NCI-H2227 treated with DMSO at 0.1 percent for 48 hours (cell line): ENCODE measurements around the gene SLX9.

Source experiments
- DNase-seq: peaks from one replicate; lab custom pipeline; 2025; lab: John Stamatoyannopoulos, UW

Gene SLX9

DNA sequence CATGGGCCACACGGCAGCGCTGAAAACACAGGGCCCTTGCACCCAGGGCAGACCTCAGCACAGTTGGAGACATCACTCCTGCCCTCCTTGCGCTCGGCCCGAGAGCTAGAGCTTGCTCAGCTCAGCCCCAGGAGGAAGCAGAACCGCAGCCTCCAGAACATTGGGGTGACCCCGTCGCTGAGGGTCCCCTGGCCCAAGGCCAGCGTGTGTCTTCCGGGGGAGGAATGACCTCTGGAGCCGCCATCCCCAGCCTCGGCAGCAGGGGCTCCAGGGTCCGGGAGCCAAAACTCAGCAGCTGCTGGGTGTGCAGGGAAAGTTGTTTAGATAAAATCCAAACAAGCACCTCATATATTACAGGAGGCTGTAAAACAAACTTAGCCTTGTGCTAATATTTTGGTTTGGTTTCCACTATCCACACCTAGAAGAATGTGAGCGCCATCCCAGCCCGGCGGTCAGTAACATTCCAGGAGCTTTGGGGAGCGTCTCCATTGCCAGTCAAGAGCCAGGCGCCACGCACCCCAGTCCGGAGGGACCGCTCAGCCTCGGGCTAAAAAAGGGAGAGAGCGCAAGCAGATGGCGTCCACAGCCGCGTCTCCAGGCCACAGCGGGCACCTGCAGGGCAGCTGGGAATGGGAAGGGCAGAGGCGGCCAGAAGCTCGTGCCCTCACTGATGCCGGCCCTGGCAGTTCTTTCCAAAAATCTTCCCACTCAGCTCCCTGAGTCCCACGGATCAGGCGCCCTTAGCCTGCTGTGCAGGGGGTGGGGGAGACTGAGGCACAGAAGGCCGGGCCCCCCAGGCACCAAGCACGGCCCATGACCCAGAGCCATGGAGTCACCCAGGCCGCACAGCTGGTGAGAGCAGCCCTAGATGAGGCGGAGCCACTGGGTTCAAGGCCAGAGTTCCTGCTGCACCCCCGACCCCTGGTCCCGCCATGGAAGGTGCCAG is 52.0 kb downstream of the SLX9 start:
- DNase-seq: no peak

DNA sequence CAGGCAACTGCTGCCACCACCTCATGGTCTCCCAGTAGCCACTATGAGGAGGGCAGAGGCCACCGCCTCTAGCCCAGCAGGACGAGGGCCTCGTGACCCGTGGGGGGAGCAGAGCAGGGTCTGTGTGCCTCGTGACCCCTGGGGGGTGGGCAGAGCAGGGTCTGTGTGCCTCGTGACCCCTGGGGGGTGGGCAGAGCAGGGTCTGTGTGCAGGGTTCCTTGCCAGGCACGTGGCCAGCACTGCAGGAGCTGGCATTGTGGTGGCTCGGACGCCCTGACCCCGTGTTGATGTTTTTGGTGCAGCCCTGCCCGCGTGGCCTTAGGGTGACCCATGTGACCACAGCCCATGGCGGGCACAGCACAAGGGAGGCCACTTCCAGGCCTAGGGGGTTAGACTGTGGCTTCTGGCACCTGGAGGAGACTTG is 52.8 kb downstream of the SLX9 start:
- DNase-seq: no peak

DNA sequence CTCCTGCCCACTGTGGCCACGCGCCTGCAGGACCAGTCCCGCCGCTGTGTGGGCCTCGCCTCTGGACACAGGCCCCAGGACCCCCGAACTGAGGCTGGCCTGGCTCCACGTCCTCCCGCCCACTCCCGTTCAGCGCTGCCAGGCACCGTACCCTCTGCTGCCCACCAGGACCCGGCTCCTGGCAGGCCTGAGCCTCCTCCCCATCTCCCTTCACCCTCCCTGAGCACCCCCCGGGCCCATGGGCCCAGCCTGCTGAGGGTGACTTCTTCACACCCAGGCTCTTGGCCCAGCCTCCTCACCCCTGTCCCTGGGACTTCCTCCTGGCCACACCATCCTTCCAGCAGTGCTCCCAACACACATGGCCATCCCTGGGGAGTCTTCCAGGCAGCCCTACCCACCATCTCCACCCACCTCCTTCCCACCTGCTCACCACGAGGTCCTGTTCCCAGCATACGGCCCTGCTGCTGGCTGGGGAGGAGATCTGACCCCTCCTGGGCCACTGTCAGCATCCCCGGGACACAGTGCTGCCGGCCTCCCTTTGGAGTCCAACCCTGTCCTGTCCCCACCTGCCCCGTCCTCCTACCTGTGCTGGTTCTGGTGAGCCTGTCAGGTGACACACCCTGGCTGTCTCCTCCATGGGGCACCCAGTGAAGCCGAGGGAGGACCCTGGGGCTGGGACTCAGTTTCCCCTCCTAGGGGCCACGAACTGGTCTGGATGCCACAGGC is 53.7 kb downstream of the SLX9 start:
- DNase-seq: no peak

DNA sequence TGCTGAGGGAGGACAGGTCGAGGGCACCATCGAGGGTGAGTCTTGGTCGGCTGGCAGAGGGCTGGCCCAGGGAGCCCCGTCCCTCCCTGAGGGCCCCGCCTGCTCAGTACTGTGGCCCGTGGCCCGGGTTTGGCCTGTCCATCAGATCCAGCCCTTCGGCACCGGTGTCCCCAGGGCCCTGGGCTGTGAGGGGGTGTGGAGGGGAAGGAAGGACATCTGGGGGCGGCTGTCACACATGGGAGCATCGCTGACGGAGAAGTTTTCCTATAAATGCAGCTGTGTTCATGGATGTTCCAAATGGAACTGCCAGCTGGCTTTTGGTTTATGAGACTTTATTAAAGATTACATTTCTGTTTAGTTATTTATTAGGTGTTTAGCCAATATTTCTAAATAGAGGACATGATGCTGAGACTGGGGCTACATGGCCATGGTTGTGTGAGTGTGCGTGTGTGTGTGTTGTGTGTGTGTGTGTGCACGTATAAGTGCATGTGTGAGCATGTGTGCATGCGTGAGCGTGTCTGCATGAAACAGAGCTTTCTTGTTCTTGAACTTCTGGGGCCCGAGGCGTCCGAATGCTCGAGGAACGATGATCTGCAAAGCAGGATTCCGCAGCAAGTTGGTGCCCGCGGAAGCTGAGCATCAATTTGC is 54.3 kb downstream of the SLX9 start:
- DNase-seq: no peak

DNA sequence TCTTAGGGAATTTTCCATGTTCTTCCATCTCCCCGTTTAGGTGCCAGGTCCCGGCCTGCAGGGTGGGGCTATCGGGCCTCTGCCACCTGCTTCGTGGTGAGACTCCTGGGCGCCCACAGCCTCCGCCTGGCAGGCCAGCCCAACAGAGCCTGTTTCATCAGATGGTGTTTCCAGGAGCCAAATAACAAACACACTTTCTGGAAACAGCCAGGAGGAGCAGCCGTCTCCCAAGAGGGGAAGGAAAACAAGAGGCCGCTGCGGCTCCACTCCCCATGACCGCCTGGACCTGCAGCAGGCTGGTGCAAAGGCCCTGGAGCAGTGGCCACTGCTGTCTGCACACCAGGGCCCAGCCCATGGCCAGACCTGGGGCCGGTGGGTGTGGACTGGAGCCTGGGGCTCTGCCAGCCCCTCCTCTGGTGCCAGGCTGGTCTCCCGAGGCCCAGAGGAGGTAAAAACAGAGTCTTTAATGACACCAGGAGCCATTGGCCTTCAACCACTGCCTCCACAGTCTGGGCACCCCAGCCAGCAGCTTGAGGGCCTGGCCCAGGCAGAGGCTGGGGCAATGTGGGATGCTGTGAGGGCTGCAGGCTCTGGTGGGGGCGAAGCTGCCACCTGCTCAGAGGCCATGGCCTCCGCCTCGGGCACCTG is 55.0 kb downstream of the SLX9 start:
- no peak for DNase-seq

DNA sequence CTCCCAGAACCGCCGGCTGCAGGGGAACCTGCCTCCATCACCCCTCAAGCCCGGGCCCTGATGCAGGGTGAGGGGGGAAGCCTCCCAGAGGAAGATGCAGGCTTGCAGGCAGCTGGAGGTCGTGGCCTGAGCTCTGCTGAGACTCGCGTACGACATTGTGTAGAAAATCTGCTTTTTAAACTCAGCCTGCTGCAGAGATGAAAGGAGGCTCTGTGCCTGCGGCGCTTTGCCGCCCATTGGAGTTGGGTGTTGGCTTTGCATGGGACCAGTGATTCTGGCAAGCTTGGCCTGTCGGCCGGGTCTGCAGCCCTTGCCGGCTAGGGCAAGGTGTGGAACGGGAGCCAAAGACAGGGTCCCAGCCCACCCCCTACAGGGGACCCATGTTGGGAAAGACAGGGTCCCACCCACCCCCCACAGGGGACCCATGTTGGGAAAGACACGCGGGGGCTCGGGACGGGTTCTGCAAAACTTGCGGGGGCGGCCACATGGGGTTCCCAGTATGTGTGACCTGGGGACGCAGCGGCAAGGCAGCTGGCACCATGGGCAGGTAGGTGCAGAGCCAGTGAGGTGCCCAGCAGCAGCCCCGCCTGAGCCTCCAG is 55.6 kb downstream of the SLX9 start:
- DNase-seq: no peak

DNA sequence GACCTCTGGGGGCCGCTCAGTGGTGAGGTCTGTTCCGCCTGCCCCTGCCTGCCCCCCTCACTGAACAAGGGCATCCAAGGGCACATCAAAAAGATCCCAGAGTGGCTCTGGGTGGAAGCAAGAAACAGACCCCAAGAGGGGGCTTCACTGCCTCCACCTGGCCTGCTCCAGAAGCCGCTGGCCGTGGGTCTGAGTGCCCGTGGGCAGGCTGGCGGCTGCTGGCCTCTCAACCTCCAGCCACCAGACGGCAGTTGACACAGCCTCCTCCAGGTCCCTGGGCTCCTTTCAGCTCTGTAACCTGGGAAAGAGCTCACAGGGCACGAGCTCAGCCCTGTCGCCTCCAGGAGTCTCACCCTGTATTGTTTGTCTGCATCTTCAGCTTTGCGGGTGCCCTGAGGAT is 56.3 kb downstream of the SLX9 start:
- DNase-seq: no peak

DNA sequence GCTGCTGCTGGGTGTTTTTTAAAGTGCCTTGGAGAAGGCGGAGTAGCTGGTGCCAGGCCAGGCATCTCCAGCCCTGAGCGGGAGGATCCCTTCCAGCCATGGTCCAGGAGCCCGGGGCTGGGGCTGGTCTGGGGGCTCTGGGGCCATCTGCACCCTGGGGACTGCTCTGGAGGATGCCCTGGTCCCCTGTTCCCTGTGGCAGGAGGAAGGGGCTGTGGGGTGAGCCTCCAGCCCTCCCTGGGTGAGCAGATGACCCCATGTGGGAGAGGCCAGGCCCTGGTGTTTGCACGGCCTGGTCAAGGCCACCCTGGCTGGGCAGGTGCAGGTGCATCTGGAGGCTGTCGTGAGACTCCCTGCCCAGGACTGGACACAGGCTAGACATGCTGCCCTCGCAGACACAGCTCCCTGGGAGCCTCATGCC is 56.7 kb downstream of the SLX9 start:
- DNase-seq: no peak

DNA sequence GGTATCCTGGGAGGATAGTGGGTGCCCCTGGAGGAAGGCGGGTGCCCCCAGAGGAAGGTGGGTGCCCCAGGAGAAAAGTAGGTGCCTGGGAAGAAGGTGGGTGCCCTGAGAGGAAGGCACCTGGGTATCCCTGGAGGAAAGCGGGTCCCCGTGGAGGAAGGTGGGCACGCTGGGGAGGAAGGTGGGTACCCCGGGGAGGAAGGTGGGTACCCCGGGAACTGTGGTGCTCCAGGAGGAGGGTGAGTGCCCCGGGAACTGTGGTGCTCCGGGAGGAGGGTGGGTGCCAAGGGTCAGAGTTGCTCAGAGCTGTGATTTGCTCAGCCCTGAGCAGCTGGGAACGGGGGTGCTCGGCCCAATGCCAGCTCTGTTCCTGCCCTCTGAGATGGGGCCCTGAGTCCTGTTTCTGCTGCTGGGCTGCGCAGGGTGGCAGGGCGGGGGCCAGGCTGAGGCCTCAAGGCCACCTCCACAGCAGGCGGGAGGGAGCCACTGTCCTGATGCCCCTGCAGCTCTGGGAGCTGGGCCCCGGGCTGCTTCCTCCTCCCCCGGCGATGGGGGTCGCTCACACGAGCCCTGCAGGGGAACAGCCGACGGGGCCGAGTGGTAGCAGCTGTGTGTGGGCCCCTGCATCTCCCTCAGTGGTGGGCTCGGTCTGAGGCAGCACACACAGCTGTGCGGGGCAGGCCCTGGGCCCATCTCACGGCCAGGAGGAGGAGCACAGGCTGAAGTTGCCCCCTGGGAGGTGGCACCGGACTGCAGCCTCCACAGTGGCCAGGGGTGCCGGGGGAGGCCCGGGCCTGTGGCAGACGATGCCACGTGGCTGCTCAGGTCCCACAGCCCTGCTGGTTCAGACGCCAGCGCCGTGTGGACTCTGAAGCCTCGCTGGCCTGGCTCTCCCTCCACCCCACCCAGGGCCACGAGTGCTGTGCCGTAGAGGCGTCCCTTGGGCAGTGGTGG is 57.4 kb downstream of the SLX9 start:
- DNase-seq: no peak

DNA sequence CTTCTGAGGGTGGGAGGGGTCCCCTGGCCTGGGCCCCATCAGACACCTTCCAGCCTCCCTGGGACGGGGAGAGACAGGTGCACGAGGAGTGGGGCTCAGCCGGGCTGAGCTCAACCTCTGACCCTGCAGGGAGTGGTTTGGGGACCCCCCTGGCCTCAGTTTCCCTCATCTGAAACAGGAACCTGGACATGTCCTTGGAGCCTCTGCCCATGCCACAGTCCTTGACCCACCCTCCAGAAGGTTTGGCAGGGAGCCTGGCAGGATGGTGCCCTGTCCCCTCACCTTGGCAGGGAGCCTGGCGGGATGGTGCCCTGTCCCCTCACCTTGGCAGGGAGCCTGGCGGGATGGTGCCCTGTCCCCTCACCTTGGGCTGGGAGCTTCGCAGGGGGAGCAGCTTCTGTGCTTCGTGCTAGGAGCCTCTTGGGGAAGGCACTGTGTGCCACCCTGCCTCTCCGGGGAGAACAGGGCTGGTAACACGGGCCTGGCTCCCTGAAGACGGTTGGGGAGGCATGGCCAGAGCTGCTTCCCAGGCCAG is 58.3 kb downstream of the SLX9 start:
- DNase-seq: no peak

DNA sequence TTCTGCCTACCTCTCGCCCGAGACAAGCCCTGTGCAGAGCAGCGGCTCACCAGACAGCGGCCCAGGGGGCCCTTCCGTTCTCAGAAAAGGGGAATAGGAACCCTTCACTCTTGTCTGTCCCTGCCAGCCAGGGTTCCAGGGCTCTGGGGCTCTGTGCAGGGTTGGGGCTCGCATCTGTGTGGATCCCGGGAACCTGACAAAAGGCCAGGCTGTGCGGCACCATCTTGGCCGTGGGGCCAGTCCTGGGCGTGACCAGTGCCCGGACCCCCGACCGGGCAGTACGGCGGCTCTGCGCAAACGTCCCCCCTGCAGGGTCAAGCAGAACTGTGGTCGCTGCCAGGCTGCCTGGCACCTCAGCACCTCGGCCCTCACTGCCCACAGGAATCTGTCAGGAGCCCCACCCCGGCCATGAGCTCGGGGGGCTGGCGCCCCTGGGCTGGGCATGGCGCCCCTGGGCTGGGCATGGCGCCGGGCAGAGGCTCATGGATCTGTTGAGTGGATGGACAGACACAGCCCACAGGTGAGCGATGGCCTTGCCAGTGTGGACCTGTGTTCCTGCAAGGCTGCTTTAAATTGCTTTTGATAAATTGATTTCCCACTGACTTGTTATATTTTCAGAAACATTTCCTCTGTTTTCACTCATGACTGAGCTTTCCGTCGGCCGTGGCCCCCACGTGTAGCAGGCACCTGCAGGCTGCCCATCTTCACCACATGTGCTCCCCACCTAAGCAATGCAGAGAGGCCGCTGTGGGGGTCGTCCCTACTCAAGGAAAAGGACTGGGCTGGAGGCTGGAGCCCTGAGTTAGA is 59.0 kb downstream of the SLX9 start:
- no peak for DNase-seq

DNA sequence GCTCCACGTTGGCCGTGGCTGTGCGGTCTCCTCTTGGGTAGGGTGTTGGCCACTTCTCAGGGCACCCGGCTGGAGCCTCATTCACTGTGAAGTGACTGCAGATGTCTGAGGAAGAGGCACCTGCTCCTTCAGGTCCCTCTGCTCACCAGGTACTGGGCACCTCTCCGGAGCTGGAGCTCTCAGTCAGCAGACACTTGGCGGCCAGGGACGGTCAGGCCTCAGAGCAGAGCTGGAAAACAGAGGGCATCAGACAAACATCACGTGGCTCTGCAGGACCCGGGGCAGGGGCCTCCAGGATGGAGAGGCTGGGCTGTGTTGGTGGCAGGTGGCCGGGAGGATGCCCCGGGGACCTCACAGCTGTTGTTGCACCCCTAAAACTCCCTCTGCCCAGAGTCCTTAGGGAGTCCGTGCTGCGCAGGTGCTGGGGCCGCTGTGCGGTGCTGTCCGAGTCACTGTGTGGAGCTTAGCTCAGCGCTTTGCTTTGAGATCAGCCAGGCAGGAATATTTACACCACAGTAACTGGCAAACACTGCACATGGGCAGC is 59.7 kb downstream of the SLX9 start:
- DNase-seq: no peak

DNA sequence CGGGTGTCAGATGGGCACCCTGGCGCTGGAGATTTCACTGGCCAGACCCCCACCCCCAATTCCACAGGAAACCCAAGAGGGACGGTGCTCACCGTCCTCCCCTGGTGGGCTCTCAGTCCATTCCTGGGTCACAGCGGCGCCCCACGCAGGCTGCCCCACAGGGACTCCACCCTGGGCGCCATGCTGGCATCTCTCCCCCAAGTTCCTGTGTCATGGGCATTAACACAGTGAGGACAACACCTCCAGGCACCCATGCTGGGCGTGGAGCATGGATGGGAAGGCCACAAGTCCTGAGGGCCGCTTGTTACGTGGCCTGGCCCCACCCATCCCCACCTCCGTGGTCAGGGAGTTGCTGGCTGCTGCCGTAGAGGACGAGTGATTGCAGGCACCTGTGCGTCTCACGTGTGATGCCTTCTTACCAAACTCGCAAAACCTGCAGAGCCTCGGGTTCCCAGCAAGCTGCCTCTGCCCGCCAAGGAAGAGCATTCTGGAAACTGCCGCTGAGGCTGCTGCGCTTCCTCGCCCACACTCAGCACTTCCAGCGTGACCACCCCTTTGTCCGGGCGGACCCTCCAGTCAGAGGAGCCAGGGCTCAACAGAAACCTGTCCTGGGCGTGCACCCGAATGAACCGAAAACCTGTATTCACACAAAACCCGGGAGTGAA is 60.3 kb downstream of the SLX9 start:
- DNase-seq: no peak

DNA sequence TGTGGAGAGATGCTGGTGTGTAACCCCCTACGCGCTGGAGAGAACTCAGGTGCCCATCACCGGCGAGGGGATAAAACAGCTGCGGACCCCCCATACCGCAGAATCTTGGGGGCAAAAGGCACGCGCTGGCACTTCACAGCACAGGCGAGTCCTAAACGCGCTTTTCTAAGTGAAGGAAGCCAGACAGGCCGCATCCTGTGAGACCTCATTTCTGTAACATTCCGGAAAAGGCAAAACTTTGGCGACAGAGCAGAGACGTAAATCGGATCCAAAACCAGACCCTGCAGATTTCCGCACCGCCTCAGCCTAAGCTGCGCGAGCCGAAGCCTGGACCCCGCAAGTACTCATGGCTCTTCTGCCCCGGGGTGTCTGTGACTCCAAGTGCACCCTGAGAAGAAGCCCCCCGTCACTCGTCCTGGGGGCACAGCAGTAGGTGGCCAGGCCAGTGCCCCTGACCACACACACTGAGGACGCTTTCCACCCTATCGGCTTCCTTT is 60.9 kb downstream of the SLX9 start:
- DNase-seq: no peak

DNA sequence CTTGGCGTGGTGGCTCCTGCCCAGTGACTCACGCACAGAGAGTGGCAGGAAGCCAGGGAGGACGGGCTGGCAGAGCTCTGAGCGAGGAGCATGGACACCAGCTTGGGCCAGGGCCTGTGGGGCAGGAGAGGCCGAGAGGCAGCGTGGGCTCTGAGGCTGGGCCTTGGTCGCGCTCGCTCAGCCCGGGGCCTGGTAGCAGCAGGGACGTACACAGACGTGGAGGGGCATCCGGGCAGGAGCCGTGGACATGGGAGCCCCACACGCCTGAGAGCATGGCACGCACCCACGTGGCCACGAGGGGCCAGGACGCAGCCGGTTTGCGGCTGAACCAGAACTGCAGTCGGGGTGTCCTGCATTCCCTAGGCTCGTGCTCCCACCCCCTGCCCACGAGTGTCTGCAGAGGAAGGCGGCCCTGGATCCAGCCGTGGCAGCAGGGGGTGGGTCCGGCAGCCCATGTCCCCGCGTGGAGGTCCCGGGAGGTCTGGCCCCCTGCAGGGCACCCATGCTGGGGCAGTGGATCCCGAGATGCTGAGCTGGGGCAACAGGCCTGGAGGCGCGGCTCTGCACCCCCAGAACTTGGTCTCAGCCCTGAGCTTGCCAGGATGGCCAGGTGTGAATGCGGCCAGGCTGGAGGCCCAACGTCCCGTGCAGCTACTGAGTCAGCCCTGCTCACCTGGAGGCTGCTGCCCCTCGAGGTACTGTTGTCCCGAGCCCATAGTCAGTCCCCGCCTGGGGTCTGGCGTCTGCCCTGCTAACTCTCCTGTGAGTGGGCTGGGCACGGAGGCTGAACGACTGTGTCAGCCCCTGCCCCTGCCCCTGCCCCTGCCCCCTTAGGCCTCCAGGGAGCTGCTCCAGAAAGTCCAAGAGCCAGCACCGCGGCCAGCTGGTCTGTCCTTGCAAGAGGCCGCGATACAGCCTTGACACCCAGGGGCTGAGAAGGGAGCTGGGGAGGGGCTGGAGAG is 61.6 kb downstream of the SLX9 start:
- DNase-seq: no peak

DNA sequence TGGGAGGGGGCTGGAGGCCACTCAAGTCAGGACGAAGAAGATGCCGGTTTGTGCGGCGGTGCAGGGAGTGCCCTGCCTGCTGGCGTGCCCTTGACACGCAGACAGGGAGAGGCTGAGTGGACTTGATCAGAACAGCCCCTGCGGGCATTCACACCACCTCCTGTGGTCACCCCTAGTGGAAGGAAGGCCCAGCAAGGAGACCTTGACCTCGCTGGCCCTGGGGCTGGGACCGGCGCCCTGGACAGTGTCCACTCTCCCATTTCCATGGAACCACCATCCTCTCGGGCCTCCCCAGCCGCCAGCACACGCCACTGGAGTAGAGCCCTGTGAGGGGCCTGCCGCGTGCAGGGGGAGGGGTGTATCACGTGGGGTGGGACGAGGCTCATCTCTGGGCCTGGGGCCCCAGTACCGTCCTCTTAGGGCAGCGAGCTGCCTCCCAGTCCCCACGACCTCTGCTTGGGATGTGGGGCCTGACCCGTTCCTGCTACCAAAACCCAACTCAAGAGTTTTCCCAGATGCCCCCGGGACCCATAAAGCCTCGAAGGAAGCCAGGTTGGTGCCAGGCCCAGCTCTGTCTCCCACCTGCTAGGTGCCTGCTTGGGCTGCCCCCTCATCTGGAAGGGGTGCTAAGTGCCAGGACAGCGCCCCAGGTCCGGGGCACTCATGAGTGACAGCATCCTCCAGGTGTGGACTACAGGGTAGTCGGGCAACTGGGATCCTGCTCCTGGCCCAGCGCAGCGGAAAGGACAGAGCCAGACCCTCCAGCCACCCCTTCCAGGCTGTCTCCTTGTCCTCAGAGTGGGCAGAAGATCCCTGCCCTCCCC is 62.8 kb downstream of the SLX9 start:
- no peak for DNase-seq
